Measurements from ENCODE around the gene CLEC16A.

Gene CLEC16A

GRCh38 chr16:11012841-11013240, 68.5 kb downstream of the CLEC16A start:
- TF ChIP-seq POLR2AphosphoS5 (IDR thresholded peaks at IDR 0.05; ENCODE audit: low read depth) (no peak), SPI1 (IDR thresholded peaks at IDR 0.05; ENCODE audit: borderline replicate concordance, low read depth) (no peak), CTCF (IDR thresholded peaks at IDR 0.05; ENCODE audit: insufficient read depth, low read length) (no peak)
- Histone ChIP-seq H3K4me3 (replicated peaks; ENCODE audit: insufficient read depth, low read length) (no peak overlapping the region), H3K27ac (replicated peaks) (no peak overlapping the region), H3K27me3 (ENCODE audit: insufficient read depth, poor library complexity, severe bottlenecking) (no peaks in the 10 kb centered on the region)
- DNase-seq (ENCODE audit: low read depth in 1 of 2, low spot score in 1 of 2) = no peak

- TF ChIP-seq POLR2AphosphoS5 (IDR thresholded peaks at IDR 0.05; ENCODE audit: low read depth) (no peak), SPI1 (IDR thresholded peaks at IDR 0.05; ENCODE audit: borderline replicate concordance, low read depth) (no peak), GABPA (IDR thresholded peaks at IDR 0.05; ENCODE audit: low read depth) (no peak), CTCF (IDR thresholded peaks at IDR 0.05; ENCODE audit: insufficient read depth, low read length) (no peak)
- no peak for DNase-seq (ENCODE audit: low read depth in 1 of 2, low spot score in 1 of 2)
- H3K27ac ChIP-seq (replicated peaks) = no peak overlapping the region
- no peaks in the 10 kb centered on the region for H3K27me3 ChIP-seq (ENCODE audit: insufficient read depth, poor library complexity, severe bottlenecking)
- no peak overlapping the region for H3K4me3 ChIP-seq (replicated peaks; ENCODE audit: insufficient read depth, low read length)
Measured at GRCh38 chr16:11014136-11014535, 69.8 kb downstream of the CLEC16A start.

GRCh38 chr16:11015076-11015475, 70.7 kb downstream of the CLEC16A start:
- H3K4me3 ChIP-seq (replicated peaks; ENCODE audit: insufficient read depth, low read length) = no peak overlapping the region
- TF ChIP-seq CTCF (IDR thresholded peaks at IDR 0.05; ENCODE audit: insufficient read depth, low read length) (no peak), SPI1 (IDR thresholded peaks at IDR 0.05; ENCODE audit: borderline replicate concordance, low read depth) (no peak), POLR2AphosphoS5 (IDR thresholded peaks at IDR 0.05; ENCODE audit: low read depth) (no peak), GABPA (IDR thresholded peaks at IDR 0.05; ENCODE audit: low read depth) (no peak)
- TF ChIP-seq, protein P1, sequence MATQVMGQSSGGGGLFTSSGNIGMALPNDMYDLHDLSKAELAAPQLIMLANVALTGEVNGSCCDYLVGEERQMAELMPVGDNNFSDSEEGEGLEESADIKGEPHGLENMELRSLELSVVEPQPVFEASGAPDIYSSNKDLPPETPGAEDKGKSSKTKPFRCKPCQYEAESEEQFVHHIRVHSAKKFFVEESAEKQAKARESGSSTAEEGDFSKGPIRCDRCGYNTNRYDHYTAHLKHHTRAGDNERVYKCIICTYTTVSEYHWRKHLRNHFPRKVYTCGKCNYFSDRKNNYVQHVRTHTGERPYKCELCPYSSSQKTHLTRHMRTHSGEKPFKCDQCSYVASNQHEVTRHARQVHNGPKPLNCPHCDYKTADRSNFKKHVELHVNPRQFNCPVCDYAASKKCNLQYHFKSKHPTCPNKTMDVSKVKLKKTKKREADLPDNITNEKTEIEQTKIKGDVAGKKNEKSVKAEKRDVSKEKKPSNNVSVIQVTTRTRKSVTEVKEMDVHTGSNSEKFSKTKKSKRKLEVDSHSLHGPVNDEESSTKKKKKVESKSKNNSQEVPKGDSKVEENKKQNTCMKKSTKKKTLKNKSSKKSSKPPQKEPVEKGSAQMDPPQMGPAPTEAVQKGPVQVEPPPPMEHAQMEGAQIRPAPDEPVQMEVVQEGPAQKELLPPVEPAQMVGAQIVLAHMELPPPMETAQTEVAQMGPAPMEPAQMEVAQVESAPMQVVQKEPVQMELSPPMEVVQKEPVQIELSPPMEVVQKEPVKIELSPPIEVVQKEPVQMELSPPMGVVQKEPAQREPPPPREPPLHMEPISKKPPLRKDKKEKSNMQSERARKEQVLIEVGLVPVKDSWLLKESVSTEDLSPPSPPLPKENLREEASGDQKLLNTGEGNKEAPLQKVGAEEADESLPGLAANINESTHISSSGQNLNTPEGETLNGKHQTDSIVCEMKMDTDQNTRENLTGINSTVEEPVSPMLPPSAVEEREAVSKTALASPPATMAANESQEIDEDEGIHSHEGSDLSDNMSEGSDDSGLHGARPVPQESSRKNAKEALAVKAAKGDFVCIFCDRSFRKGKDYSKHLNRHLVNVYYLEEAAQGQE (IDR thresholded peaks at IDR 0.05; ENCODE audit: insufficient replicate concordance, low read depth) = no peak

DNA sequence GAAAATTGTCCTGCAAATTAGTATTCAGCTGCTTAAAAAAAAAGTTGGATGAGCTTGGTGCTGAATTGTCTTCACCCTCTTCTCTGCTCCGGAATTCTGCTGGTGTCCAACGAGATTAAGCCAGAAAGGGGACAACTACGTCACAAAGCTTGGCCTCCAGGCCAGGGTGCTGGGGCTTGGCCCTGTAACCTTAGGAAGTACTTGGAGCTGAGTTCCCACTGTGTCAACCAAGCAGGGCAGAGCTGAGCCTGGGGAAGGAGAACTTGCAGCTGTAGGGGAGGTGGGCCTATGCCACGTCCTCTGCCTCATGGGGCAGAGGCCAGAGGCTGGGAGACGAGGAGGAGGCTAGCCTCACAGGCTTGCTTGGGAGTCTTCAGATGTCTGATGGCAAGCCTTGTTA, 71.2 kb downstream of the CLEC16A start:
- TF ChIP-seq, protein P1 (IDR thresholded peaks at IDR 0.05; ENCODE audit: insufficient replicate concordance, low read depth) = no peak
- no peak for TF ChIP-seq POLR2AphosphoS5 (IDR thresholded peaks at IDR 0.05; ENCODE audit: low read depth)
- TF ChIP-seq GABPA (IDR thresholded peaks at IDR 0.05; ENCODE audit: low read depth) = no peak
- no peak for TF ChIP-seq CTCF (IDR thresholded peaks at IDR 0.05; ENCODE audit: insufficient read depth, low read length)
- no peak for TF ChIP-seq SPI1 (IDR thresholded peaks at IDR 0.05; ENCODE audit: borderline replicate concordance, low read depth)
- no peak overlapping the region for H3K27ac ChIP-seq (replicated peaks)
- no peak for DNase-seq (ENCODE audit: low read depth in 1 of 2, low spot score in 1 of 2)
- no peak overlapping the region for H3K4me3 ChIP-seq (replicated peaks; ENCODE audit: insufficient read depth, low read length)
- H3K27me3 ChIP-seq (ENCODE audit: insufficient read depth, poor library complexity, severe bottlenecking) = no peaks in the 10 kb centered on the region

More at GRCh38 chr16:11015076-11015475, 70.7 kb downstream of the CLEC16A start:
- DNase-seq (ENCODE audit: low read depth in 1 of 2, low spot score in 1 of 2) = no peak
- no peaks in the 10 kb centered on the region for H3K27me3 ChIP-seq (ENCODE audit: insufficient read depth, poor library complexity, severe bottlenecking)
- H3K27ac ChIP-seq (replicated peaks) = no peak overlapping the region

All from HL-60 (cell line).